Measurements from ENCODE around the gene SVOPL. TPM values are rescaled to one million over a fixed set of nuclear protein-coding genes. Genes with fewer than 3 reads are reported as not detected.
"Not testable (repeated sequence)": the region's sequence is repeated elsewhere in the genome, so short reads cannot be mapped to it uniquely, and the experiment has no call there.

SVOPL gene
- total RNA-seq, 2 experiments from 2014 or later: not detected

GRCh38 chr7:138731733-138732132 lies 30.6 kb upstream of the SVOPL start:
- H3K27ac Mint-ChIP-seq; H3K9me3 Mint-ChIP-seq; intact Hi-C loops (cut with micrococcal nuclease); H3K27me3 Mint-ChIP-seq; POLR2A ChIA-PET; DNase-seq; H3K36me3 Mint-ChIP-seq; H3K4me1 Mint-ChIP-seq (ENCODE audit: low read depth); H3K4me3 Mint-ChIP-seq: not testable (repeated sequence)
- CTCF ChIA-PET: interaction anchor here (0.9 kb wide), 1 partner anchor 570 kb away, joined by 5 read pairs; no protein-coding TSS in a partner anchor

- Mint-ChIP-seq H3K4me3 (no peak overlapping the region), H3K4me1 (ENCODE audit: low read depth) (no peaks in the 10 kb centered on the region), H3K9me3 (no peaks in the 10 kb centered on the region), H3K27ac (no peak overlapping the region), H3K36me3 (no peaks in the 10 kb centered on the region), H3K27me3 (no peaks in the 10 kb centered on the region)
- DNase-seq: no peak
- intact Hi-C loops (cut with micrococcal nuclease): no loop called here
- CTCF ChIA-PET: interaction anchor here (1.0 kb wide), 1 partner anchor 9 kb away, joined by 4 read pairs; no protein-coding TSS in a partner anchor
- POLR2A ChIA-PET: no interaction called here
Observed at GRCh38 chr7:138729444-138729843, 28.3 kb upstream of the SVOPL start.

- Mint-ChIP-seq H3K9me3 (no peaks in the 10 kb centered on the region), H3K4me1 (ENCODE audit: low read depth) (no peaks in the 10 kb centered on the region), H3K36me3 (no peaks in the 10 kb centered on the region), H3K27me3 (no peaks in the 10 kb centered on the region), H3K27ac (no peak overlapping the region), H3K4me3 (no peak overlapping the region)
- ChIA-PET CTCF (no interaction called here), POLR2A (interaction anchor here (0.6 kb wide), 1 partner anchor 10 kb away, joined by 3 read pairs; no protein-coding TSS in a partner anchor)
- no peak for DNase-seq
- intact Hi-C loops (cut with micrococcal nuclease): no loop called here
Observed at GRCh38 chr7:138727336-138728099, 26.4 kb upstream of the SVOPL start.

- no peaks in the 10 kb centered on the region for H3K9me3 Mint-ChIP-seq
- POLR2A ChIA-PET: no interaction called here
Observed at GRCh38 chr7:138726288-138726687, 25.1 kb upstream of the SVOPL start.

GRCh38 chr7:138720286-138720685 lies 19.1 kb upstream of the SVOPL start:
- Mint-ChIP-seq H3K4me1 (ENCODE audit: low read depth) (peaks cover 9% of the 10 kb centered on the region), H3K27me3 (no peaks in the 10 kb centered on the region), H3K36me3 (no peaks in the 10 kb centered on the region), H3K9me3 (no peaks in the 10 kb centered on the region), H3K4me3 (no peak overlapping the region), H3K27ac (no peak overlapping the region)
- intact Hi-C loops (cut with micrococcal nuclease): no loop called here
- CTCF ChIA-PET: no interaction called here
- DNase-seq: no peak
- POLR2A ChIA-PET: no interaction called here

More at GRCh38 chr7:138726288-138726687, 25.1 kb upstream of the SVOPL start:
- no peaks in the 10 kb centered on the region for H3K4me1 Mint-ChIP-seq (ENCODE audit: low read depth)
- H3K4me3 Mint-ChIP-seq: no peak overlapping the region
- intact Hi-C loops (cut with micrococcal nuclease): no loop called here
- H3K36me3 Mint-ChIP-seq: no peaks in the 10 kb centered on the region
- CTCF ChIA-PET: no interaction called here
- no peak for DNase-seq
- no peaks in the 10 kb centered on the region for H3K27me3 Mint-ChIP-seq
- H3K27ac Mint-ChIP-seq: no peak overlapping the region

GRCh38 chr7:138716889-138717288 lies 15.7 kb upstream of the SVOPL start:
- no peaks in the 10 kb centered on the region for H3K9me3 Mint-ChIP-seq
- intact Hi-C loops (cut with micrococcal nuclease): loop anchor here (10.0 kb wide), 1 partner anchor 52 kb away; no protein-coding TSS in a partner anchor
- no peak overlapping the region for H3K4me3 Mint-ChIP-seq
- no peak overlapping the region for H3K27ac Mint-ChIP-seq
- H3K27me3 Mint-ChIP-seq: peaks cover 2% of the 10 kb centered on the region
- CTCF ChIA-PET: interaction anchor here (0.6 to 2.3 kb wide), 3 partner anchors 21 to 190 kb away, joined by 4 to 9 read pairs (median 5); no protein-coding TSS in a partner anchor
- H3K4me1 Mint-ChIP-seq (ENCODE audit: low read depth): peaks cover 15% of the 10 kb centered on the region
- H3K36me3 Mint-ChIP-seq: no peaks in the 10 kb centered on the region
- no peak for DNase-seq
- POLR2A ChIA-PET: no interaction called here

- CTCF ChIA-PET: no interaction called here
- POLR2A ChIA-PET: no interaction called here
- intact Hi-C loops (cut with micrococcal nuclease): loop anchor here (10.0 kb wide), 1 partner anchor 48 kb away; no protein-coding TSS in a partner anchor
- no peaks in the 10 kb centered on the region for H3K36me3 Mint-ChIP-seq
- H3K27me3 Mint-ChIP-seq: peaks cover 2% of the 10 kb centered on the region
- H3K4me1 Mint-ChIP-seq (ENCODE audit: low read depth): peaks cover 12% of the 10 kb centered on the region
- no peak overlapping the region for H3K4me3 Mint-ChIP-seq
- DNase-seq: no peak
- H3K27ac Mint-ChIP-seq: no peak overlapping the region
- no peaks in the 10 kb centered on the region for H3K9me3 Mint-ChIP-seq
Observed at GRCh38 chr7:138713191-138713590, 12.0 kb upstream of the SVOPL start.

GRCh38 chr7:138712652-138713051 lies 11.5 kb upstream of the SVOPL start:
- CTCF ChIA-PET: no interaction called here
- H3K4me3 Mint-ChIP-seq: no peak overlapping the region

GRCh38 chr7:138710536-138711385 lies 9.6 kb upstream of the SVOPL start:
- no peaks in the 10 kb centered on the region for H3K36me3 Mint-ChIP-seq
- H3K4me1 Mint-ChIP-seq (ENCODE audit: low read depth): peaks cover 6% of the 10 kb centered on the region
- H3K4me3 Mint-ChIP-seq: no peak overlapping the region
- H3K27me3 Mint-ChIP-seq: peaks cover 2% of the 10 kb centered on the region
- CTCF ChIA-PET: interaction anchor here (0.5 to 1.1 kb wide), 2 partner anchors 9 to 549 kb away, joined by 3 read pairs; no protein-coding TSS in a partner anchor
- no peak overlapping the region for H3K27ac Mint-ChIP-seq
- POLR2A ChIA-PET: no interaction called here
- DNase-seq: no peak
- H3K9me3 Mint-ChIP-seq: no peaks in the 10 kb centered on the region
- intact Hi-C loops (cut with micrococcal nuclease): loop anchor here (10.0 kb wide), 1 partner anchor 46 kb away; no protein-coding TSS in a partner anchor

More at GRCh38 chr7:138712652-138713051, 11.5 kb upstream of the SVOPL start:
- Mint-ChIP-seq H3K36me3 (no peaks in the 10 kb centered on the region), H3K27me3 (peaks cover 2% of the 10 kb centered on the region), H3K27ac (no peak overlapping the region), H3K9me3 (no peaks in the 10 kb centered on the region), H3K4me1 (ENCODE audit: low read depth) (peaks cover 7% of the 10 kb centered on the region)
- no peak for DNase-seq
- intact Hi-C loops (cut with micrococcal nuclease): loop anchor here (10.0 kb wide), 1 partner anchor 48 kb away; no protein-coding TSS in a partner anchor
- POLR2A ChIA-PET: no interaction called here

- Mint-ChIP-seq H3K27me3 (no peaks in the 10 kb centered on the region), H3K4me3 (no peak overlapping the region), H3K9me3 (no peaks in the 10 kb centered on the region), H3K36me3 (no peaks in the 10 kb centered on the region), H3K4me1 (ENCODE audit: low read depth) (no peaks in the 10 kb centered on the region), H3K27ac (no peak overlapping the region)
- CTCF ChIA-PET: interaction anchor here (1.4 kb wide), 1 partner anchor 34 kb away, joined by 3 read pairs; no protein-coding TSS in a partner anchor
- POLR2A ChIA-PET: no interaction called here
- DNase-seq: no peak
- intact Hi-C loops (cut with micrococcal nuclease): no loop called here
Observed at GRCh38 chr7:138705167-138705566, 4.0 kb upstream of the SVOPL start.

GRCh38 chr7:138701537-138701923 lies 368 bp upstream of the SVOPL start:
- CTCF ChIA-PET: interaction anchor here (0.7 kb wide), 1 partner anchor 9 kb away, joined by 3 read pairs; no protein-coding TSS in a partner anchor
- no peaks in the 10 kb centered on the region for H3K9me3 Mint-ChIP-seq
- H3K4me1 Mint-ChIP-seq (ENCODE audit: low read depth): no peaks in the 10 kb centered on the region
- no peak overlapping the region for H3K4me3 Mint-ChIP-seq
- POLR2A ChIA-PET: no interaction called here
- no peak overlapping the region for H3K27ac Mint-ChIP-seq
- H3K36me3 Mint-ChIP-seq: no peaks in the 10 kb centered on the region
- H3K27me3 Mint-ChIP-seq: no peaks in the 10 kb centered on the region
- intact Hi-C loops (cut with micrococcal nuclease): no loop called here
- no peak for DNase-seq

GRCh38 chr7:138699661-138700060 lies 1.5 kb downstream of the SVOPL start:
- H3K4me3 Mint-ChIP-seq: no peak overlapping the region
- intact Hi-C loops (cut with micrococcal nuclease): no loop called here
- H3K4me1 Mint-ChIP-seq (ENCODE audit: low read depth): no peaks in the 10 kb centered on the region
- DNase-seq: no peak
- no peak overlapping the region for H3K27ac Mint-ChIP-seq
- ChIA-PET POLR2A (no interaction called here), CTCF (no interaction called here)
- no peaks in the 10 kb centered on the region for H3K27me3 Mint-ChIP-seq
- no peaks in the 10 kb centered on the region for H3K9me3 Mint-ChIP-seq
- H3K36me3 Mint-ChIP-seq: no peaks in the 10 kb centered on the region

Data from activated CD4-positive, alpha-beta memory T cell treated with anti-CD3 and anti-CD28 coated beads for 36 hours (primary cell).